OCI-LY1 (cell line): Measurements from ENCODE around the gene IREB2.

Experiments used
- H2AFZ ChIP-seq: fragments of 200-600 bp; sonication (generic), shearing (Covaris generic); 2 replicates; pipeline ENCODE4 v1.6.0; 2014; ENCODE audit warnings: antibody characterized with exemption, mild to moderate bottlenecking, low read length
- H3F3A ChIP-seq: fragments of 200-600 bp; sonication (generic), shearing (Covaris generic); 2 replicates; pipeline ENCODE4 v1.6.0; 2014; ENCODE audit warnings: mild to moderate bottlenecking, antibody characterized with exemption, low read length, moderate library complexity; ENCODE audit not compliant: insufficient read depth
- H3K27ac ChIP-seq: fragments of 200-600 bp; sonication (generic); 2 replicates; pipeline ENCODE4 v1.5.1; 2014; ENCODE audit warnings: low read length, mixed run types, mild to moderate bottlenecking, low read depth; ENCODE audit not compliant: poor library complexity, severe bottlenecking
- H3K27me3 ChIP-seq: fragments of 200-600 bp; sonication (generic); 2 replicates; pipeline ENCODE4 v1.6.0; 2014; ENCODE audit warnings: antibody characterized with exemption, mild to moderate bottlenecking, low read length, moderate library complexity; ENCODE audit not compliant: insufficient read depth
- H3K36me3 ChIP-seq: fragments of 200-600 bp; sonication (generic); 2 replicates; pipeline ENCODE4 v1.6.1; 2014; ENCODE audit warnings: mild to moderate bottlenecking, antibody characterized with exemption, low read length, moderate library complexity, mixed read lengths; ENCODE audit not compliant: insufficient read depth
- H3K4me1 ChIP-seq: fragments of 200-600 bp; sonication (generic); 2 replicates; pipeline ENCODE4 v1.5.1; 2014; ENCODE audit warnings: mild to moderate bottlenecking, low read length, moderate library complexity; ENCODE audit not compliant: insufficient read depth, severe bottlenecking
- H3K4me2 ChIP-seq: fragments of 200-600 bp; sonication (generic), shearing (Covaris generic); 2 replicates; pipeline ENCODE4 v1.6.1; 2014; ENCODE audit warnings: low read length
- H3K4me3 ChIP-seq: fragments of 200-600 bp; sonication (generic); 2 replicates; pipeline ENCODE4 v1.5.1; 2014; ENCODE audit warnings: low read length, low read depth, mild to moderate bottlenecking, mixed read lengths; ENCODE audit not compliant: poor library complexity, severe bottlenecking
- H3K79me2 ChIP-seq: fragments of 200-600 bp; shearing (Covaris generic); 2 replicates; pipeline ENCODE4 v1.6.1; 2016; ENCODE audit warnings: mixed run types, low read length, mixed read lengths; ENCODE audit not compliant: insufficient read depth
- H3K9ac ChIP-seq: fragments of 200-600 bp; sonication (generic), shearing (Covaris generic); 2 replicates; pipeline ENCODE4 v1.6.1; 2014; ENCODE audit warnings: mild to moderate bottlenecking, low read length, mixed read lengths
- H3K9me2 ChIP-seq: fragments of 200-600 bp; sonication (generic), shearing (Covaris generic); 2 replicates; pipeline ENCODE4 v1.6.1; 2014; ENCODE audit warnings: low read depth, mild to moderate bottlenecking, low read length, mixed read lengths
- H3K9me3 ChIP-seq: fragments of 200-600 bp; shearing (Covaris generic); 2 replicates; pipeline ENCODE4 v1.6.1; 2014; ENCODE audit warnings: low read length, mixed read lengths
- H4K20me1 ChIP-seq: fragments of 200-600 bp; sonication (generic), shearing (Covaris generic); 2 replicates; pipeline ENCODE4 v1.6.0; 2016; ENCODE audit warnings: mild to moderate bottlenecking, low read length; ENCODE audit not compliant: insufficient read depth
- CTCF ChIP-seq: fragments of 200-600 bp; sonication (generic), shearing (Covaris generic); IDR thresholded peaks from 2 replicates; pipeline ENCODE4 v1.5.1; 2017; ENCODE audit warnings: mild to moderate bottlenecking, antibody characterized with exemption, low read length, moderate library complexity, mixed read lengths
- EZH2 ChIP-seq: fragments of 200-600 bp; sonication (generic), shearing (Covaris generic); IDR thresholded peaks from 2 replicates; pipeline ENCODE4 v1.8.0; 2017; ENCODE audit warnings: borderline replicate concordance, mixed run types, mild to moderate bottlenecking, antibody characterized with exemption, low read length, moderate library complexity, mixed read lengths

IREB2 gene

GRCh38 chr15:78481917-78482316, 43.9 kb downstream of the IREB2 start:
- Histone ChIP-seq H3K27ac (no peak overlapping the region), H3F3A (no peaks in the 10 kb centered on the region), H3K4me2 (no peak overlapping the region), H3K4me3 (no peak overlapping the region), H3K9me2 (no peaks in the 10 kb centered on the region), H2AFZ (no peak overlapping the region), H3K36me3 (peaks cover 80% of the 10 kb centered on the region), H3K9me3 (no peaks in the 10 kb centered on the region), H3K27me3 (no peaks in the 10 kb centered on the region), H3K9ac (no peak overlapping the region), H4K20me1 (no peaks in the 10 kb centered on the region), H3K4me1 (no peaks in the 10 kb centered on the region), H3K79me2 (no peaks in the 10 kb centered on the region)
- TF ChIP-seq CTCF (no peak), EZH2 (no peak)

DNA sequence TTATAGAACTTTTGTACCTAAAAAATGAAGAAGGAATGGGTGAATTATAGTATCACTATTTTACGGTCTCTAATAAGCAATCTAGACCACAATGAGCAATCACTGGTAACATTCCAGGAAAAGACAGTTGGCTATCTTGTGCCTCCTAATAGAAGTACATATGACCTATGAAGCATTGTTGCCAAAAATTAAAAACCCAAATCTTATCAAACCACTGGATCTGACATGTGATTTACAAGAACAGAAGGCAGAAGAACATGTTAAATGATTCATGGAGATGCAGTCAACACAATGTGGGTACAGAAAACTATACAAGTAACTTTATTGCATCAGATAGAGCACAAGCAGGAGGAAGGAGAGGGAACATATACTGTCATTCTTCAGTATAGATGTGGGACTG, 54.9 kb downstream of the IREB2 start:
- Histone ChIP-seq H3K27me3 (no peaks in the 10 kb centered on the region), H3K9me2 (no peaks in the 10 kb centered on the region), H3K4me3 (no peak overlapping the region), H2AFZ (no peak overlapping the region), H3K4me1 (peaks cover 20% of the 10 kb centered on the region), H3K36me3 (peaks cover 82% of the 10 kb centered on the region), H3K27ac (no peak overlapping the region), H3K4me2 (no peak overlapping the region), H3K79me2 (no peaks in the 10 kb centered on the region), H3K9me3 (no peaks in the 10 kb centered on the region), H3K9ac (no peak overlapping the region), H3F3A (no peaks in the 10 kb centered on the region; the same call in 1 of the 2 replicates), H4K20me1 (no peaks in the 10 kb centered on the region)
- TF ChIP-seq EZH2 (no peak), CTCF (no peak)

- H3K27ac ChIP-seq = no peak overlapping the region
- no peak overlapping the region for H3K4me2 ChIP-seq
- H3K4me1 ChIP-seq = peaks cover 2% of the 10 kb centered on the region
- no peak for TF ChIP-seq CTCF
- no peak for TF ChIP-seq EZH2
- H3K4me3 ChIP-seq = no peak overlapping the region
- H3K79me2 ChIP-seq = no peaks in the 10 kb centered on the region
- peaks cover 53% of the 10 kb centered on the region for H3K36me3 ChIP-seq
- no peaks in the 10 kb centered on the region for H3F3A ChIP-seq
- no peaks in the 10 kb centered on the region for H4K20me1 ChIP-seq
- H3K27me3 ChIP-seq = no peaks in the 10 kb centered on the region
- H2AFZ ChIP-seq = no peak overlapping the region
- no peaks in the 10 kb centered on the region for H3K9me3 ChIP-seq
- H3K9me2 ChIP-seq = no peaks in the 10 kb centered on the region
- H3K9ac ChIP-seq = no peak overlapping the region
Observed at GRCh38 chr15:78501857-78502256, 63.8 kb downstream of the IREB2 start.
